Breast epithelium (tissue), 4 donors: Measurements from ENCODE around the gene TRPV4. TPM values are rescaled to one million over a fixed set of nuclear protein-coding genes. Genes with fewer than 3 reads are reported as not detected.

Experiments
- DNase-seq, 2 donors: peaks; one replicate each; pipeline ENCODE4 v3.0.0-alpha.2; 2019; ENCODE audit warnings: low spot score in 2 of 2
- H3K27ac ChIP-seq, 2 donors: fragments of 200-600 bp; sonication (generic) in 1 of 2; one replicate each; pipeline ENCODE4 v1.5.1; 2016 to 2019; ENCODE audit warnings: mild to moderate bottlenecking in 1 of 2
- H3K27me3 ChIP-seq, 2 donors: fragments of 200-600 bp; sonication (generic) in 1 of 2; one replicate each; pipeline versions ENCODE4 v1.5.1 to v1.6.0; 2017 to 2019; ENCODE audit warnings: control low read depth in 1 of 2, mild to moderate bottlenecking in 1 of 2
- H3K36me3 ChIP-seq: fragments of 200-600 bp; one replicate; pipeline ENCODE4 v1.5.1; 2019
- H3K4me1 ChIP-seq, 2 donors: fragments of 200-600 bp; sonication (generic); one replicate each; pipeline ENCODE4 v1.5.1; 2016 to 2019; ENCODE audit warnings: control low read depth in 1 of 2
- H3K4me3 ChIP-seq, 3 donors: fragments of 200-600 bp; sonication (generic); 1 replicate in 2 of 3; 2 replicates in 1 of 3; pipeline ENCODE4 v1.5.1; 2016 to 2019; ENCODE audit warnings: mild to moderate bottlenecking in 3 of 3, moderate library complexity in 2 of 3
- H3K9me3 ChIP-seq, 2 donors: fragments of 200-600 bp; sonication (generic) in 1 of 2; one replicate each; pipeline ENCODE4 v1.5.1; 2016 to 2019; ENCODE audit warnings: control low read depth in 1 of 2
- POLR2A ChIP-seq: fragments of 450-650 bp; IDR thresholded peaks from one replicate; pipeline ENCODE4 v1.6.1; 2016; ENCODE audit warnings: antibody characterized with exemption, mild to moderate bottlenecking, moderate library complexity
- POLR2AphosphoS5 ChIP-seq, 3 donors: sonication (generic); formaldehyde crosslinking; IDR thresholded peaks; one replicate each; pipeline ENCODE4 v1.6.1; 2017; ENCODE audit warnings: antibody characterized with exemption in 3 of 3
- intact Hi-C: fragments of 100-400 bp; cut with DNase I; formaldehyde crosslinking; loops from one replicate; pipeline ENCODE4 v1.15.1; 2023; ENCODE audit warnings: low total_unique reads
- total RNA-seq, 3 donors: library from RNA; depleted of rRNA; stranded (reverse); fragments of >200 nt; gene quantifications; one replicate each; pipeline ENCODE4 v1.1.0, GENCODE V29; 2016
- TF ChIP-seq, protein P1 (sequence below), 3 donors: fragments of 450-650 bp; IDR thresholded peaks; one replicate each; pipeline ENCODE4 v1.5.1; 2016 to 2017; ENCODE audit warnings: antibody characterized with exemption in 3 of 3, mild to moderate bottlenecking in 3 of 3, moderate library complexity in 3 of 3

The TRPV4 gene
- total RNA-seq, 3 donors from 2014 or later, result 0.64 to 6.4 (median 2.0) TPM

DNA sequence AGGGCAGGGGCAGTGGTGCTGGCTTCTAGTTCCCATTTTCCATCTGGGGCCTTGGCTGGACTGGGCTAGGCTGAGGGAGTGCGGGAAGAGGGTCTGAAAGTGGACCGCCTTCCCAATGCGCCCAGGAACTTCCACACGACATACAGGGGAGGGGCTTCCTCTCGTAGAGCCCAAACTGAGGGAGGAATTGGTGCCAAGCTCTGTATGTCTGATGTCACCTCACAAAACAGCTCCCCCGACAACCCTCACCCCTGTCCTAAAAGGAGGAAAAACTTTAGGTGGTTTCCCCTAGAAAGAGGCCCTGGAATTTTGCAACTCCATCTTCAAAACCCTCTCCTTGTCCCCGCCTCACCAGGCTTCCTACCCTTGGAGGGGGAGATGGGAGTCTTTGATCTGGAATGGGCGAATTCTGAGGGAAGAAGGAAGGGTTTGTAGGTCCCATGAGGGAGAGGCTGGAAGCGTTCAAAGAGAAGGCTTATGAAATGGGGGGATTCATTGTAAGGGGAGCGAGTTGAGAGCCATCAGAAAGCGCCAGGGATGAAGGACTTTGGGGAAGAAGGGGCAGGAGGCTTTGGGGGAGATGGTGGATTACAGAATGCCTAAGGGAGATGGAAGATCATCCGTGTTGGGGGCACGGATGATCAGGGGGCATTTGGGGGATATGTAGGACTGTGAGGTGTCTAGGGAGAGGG is 46.3 kb upstream of the TRPV4 start:
- Histone ChIP-seq H3K27ac (peak overlapping the region; percentile 89 to 92), H3K4me3 (peak overlapping the region; percentile 73 to 81 (median 81)), H3K36me3 (no peaks in the 10 kb centered on the region), H3K9me3 (no peaks in the 10 kb centered on the region), H3K4me1 (peaks cover 6 to 14% of the 10 kb centered on the region in 2 donors), H3K27me3 (no peaks in the 10 kb centered on the region)
- TF ChIP-seq POLR2AphosphoS5 (IDR thresholded peaks at IDR 0.05) (no peak), POLR2A (no peak)
- TF ChIP-seq, protein P1, sequence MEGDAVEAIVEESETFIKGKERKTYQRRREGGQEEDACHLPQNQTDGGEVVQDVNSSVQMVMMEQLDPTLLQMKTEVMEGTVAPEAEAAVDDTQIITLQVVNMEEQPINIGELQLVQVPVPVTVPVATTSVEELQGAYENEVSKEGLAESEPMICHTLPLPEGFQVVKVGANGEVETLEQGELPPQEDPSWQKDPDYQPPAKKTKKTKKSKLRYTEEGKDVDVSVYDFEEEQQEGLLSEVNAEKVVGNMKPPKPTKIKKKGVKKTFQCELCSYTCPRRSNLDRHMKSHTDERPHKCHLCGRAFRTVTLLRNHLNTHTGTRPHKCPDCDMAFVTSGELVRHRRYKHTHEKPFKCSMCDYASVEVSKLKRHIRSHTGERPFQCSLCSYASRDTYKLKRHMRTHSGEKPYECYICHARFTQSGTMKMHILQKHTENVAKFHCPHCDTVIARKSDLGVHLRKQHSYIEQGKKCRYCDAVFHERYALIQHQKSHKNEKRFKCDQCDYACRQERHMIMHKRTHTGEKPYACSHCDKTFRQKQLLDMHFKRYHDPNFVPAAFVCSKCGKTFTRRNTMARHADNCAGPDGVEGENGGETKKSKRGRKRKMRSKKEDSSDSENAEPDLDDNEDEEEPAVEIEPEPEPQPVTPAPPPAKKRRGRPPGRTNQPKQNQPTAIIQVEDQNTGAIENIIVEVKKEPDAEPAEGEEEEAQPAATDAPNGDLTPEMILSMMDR (IDR thresholded peaks at IDR 0.05), result no peak
- intact Hi-C loops, result no loop called here
- DNase-seq, result no peak

DNA sequence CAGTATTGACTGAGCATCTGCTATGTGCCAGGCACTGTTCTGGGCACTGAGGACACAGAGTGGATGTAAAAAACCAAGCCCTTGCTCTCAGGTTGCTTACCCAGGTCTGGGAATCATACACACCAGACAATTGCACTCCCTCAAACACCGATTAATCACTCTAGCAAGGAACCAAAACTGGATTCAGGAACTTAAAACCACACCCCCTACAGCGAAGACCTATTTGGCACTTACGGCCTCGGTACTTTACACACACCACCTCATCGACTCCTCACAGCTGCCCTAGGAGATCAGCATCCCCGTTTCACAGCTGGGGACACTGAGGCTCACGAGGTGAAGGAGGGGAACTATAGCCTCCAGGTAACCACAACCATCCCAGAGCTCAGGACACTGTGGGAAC is 45.6 kb upstream of the TRPV4 start:
- H3K36me3 ChIP-seq, result no peaks in the 10 kb centered on the region
- no peak for DNase-seq
- H3K4me3 ChIP-seq, result peak overlapping the region; percentile 73 to 81 (median 81)
- TF ChIP-seq POLR2A (no peak), POLR2AphosphoS5 (IDR thresholded peaks at IDR 0.05) (no peak)
- TF ChIP-seq, protein P1 (IDR thresholded peaks at IDR 0.05), result no peak
- no peaks in the 10 kb centered on the region for H3K27me3 ChIP-seq
- intact Hi-C loops, result no loop called here
- H3K27ac ChIP-seq, result peak overlapping the region in 1 of 2 donors; percentile 89
- H3K9me3 ChIP-seq, result no peaks in the 10 kb centered on the region
- H3K4me1 ChIP-seq, result peaks cover 6 to 14% of the 10 kb centered on the region in 2 donors

DNA sequence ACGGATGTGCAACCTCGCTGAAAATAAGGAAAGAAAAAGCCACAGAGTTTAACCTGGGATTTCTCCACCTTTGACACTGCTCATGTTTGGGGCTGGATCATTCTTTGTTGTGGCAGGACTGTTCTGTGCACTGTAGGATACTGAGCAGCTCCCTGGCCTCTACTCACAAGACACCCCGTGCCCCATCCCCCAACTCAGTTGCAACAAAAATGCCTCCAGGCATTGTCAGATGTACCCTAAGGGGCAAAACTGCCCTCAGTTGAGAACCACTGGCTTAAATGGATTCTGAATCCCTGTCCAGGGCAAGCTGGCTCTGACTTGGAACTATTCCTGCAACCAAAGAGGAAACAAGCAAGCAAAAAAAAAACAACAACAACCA is 45.0 kb upstream of the TRPV4 start:
- H3K36me3 ChIP-seq, result no peaks in the 10 kb centered on the region
- TF ChIP-seq, protein P1 (IDR thresholded peaks at IDR 0.05), result no peak
- TF ChIP-seq POLR2A, result no peak
- no peak for TF ChIP-seq POLR2AphosphoS5 (IDR thresholded peaks at IDR 0.05)
- H3K9me3 ChIP-seq, result no peaks in the 10 kb centered on the region
- H3K27ac ChIP-seq, result no peak overlapping the region
- peak overlapping the region in 1 of 3 donors; percentile 2 for H3K4me3 ChIP-seq
- DNase-seq, result no peak
- H3K4me1 ChIP-seq, result peaks cover 6 to 14% of the 10 kb centered on the region in 2 donors
- no peaks in the 10 kb centered on the region for H3K27me3 ChIP-seq
- intact Hi-C loops, result no loop called here

DNA sequence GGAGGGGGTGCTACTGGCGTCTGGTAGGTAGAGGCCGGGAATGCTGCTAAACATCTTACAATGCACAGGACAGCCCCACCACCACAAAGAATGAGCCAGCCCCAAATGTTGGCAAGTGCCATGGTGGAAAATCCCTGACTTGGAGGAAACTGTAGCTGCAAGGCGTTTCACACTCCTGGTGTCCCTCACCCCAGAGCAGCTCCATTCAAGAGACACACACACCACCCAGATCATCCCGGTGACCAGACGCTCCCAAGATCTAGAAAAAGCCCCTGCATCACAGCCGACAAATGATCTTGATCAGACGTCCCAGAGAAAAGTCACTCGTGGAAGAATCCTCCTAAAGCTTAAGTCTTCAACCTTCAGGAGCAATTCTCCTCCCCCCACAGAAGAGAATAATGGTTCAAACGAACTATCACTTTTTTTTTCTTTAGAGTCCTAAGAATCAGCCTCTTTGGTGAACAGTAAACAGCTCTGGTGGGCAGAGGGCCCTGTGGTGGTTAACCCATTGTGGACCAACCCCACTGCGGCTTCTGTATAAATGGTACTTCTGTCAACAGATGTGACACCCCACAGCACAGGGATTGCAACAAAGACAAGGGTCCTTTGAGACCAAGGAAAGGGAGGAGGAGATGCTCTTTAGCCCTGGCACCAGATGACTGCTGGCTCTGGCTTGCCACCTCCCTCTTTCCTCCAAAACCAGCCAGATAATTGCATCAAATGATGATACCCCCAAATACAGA is 44.5 kb upstream of the TRPV4 start:
- H3K36me3 ChIP-seq, result no peaks in the 10 kb centered on the region
- peaks cover 6 to 14% of the 10 kb centered on the region in 2 donors for H3K4me1 ChIP-seq
- H3K4me3 ChIP-seq, result peak overlapping the region in 1 of 3 donors; percentile 2
- no peak for DNase-seq
- H3K9me3 ChIP-seq, result no peaks in the 10 kb centered on the region
- no peak overlapping the region for H3K27ac ChIP-seq
- TF ChIP-seq POLR2AphosphoS5 (IDR thresholded peaks at IDR 0.05), result no peak
- no peaks in the 10 kb centered on the region for H3K27me3 ChIP-seq
- intact Hi-C loops, result no loop called here

DNA sequence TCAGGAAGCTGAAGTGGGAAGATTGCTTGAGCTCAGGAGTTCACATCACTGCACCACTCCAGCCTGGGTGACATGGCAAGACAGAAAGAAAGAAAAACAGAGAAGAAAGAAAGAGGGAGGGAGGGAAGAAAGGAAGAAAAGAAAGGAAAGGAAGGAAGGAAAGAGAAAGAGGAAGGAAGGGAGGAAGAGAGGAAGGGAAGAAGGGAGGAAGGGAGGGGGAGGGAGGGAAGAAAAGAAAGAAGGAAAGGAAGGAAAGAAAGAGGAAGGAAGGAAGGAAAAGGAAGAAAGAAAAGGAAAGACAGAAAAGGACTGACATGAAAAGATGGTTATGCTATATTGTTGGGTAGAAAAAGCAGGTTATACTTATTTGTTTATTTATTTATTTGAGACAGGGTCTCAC is 43.2 kb upstream of the TRPV4 start:
- no peak for DNase-seq
- TF ChIP-seq POLR2AphosphoS5 (IDR thresholded peaks at IDR 0.05) (no peak), POLR2A (no peak)
- TF ChIP-seq, protein P1 (IDR thresholded peaks at IDR 0.05), result no peak
- H3K27me3 ChIP-seq, result no peaks in the 10 kb centered on the region
- intact Hi-C loops, result no loop called here
- no peaks in the 10 kb centered on the region for H3K36me3 ChIP-seq
- peaks cover 9 to 18% of the 10 kb centered on the region in 2 donors for H3K4me1 ChIP-seq
- H3K9me3 ChIP-seq, result no peaks in the 10 kb centered on the region
- H3K27ac ChIP-seq, result peak overlapping the region in 1 of 2 donors; percentile 62
- no peak overlapping the region for H3K4me3 ChIP-seq
